HG02798 (cell line): ENCODE measurements around the gene SGF29.
"Not testable (repeated sequence)": the region's sequence is repeated elsewhere in the genome, so short reads cannot be mapped to it uniquely, and the experiment has no call there.

Source experiments
- ATAC-seq: cut with Tn5 transposase; IDR thresholded peaks from one replicate; pipeline ENCODE4 v1.9.1; 2021; ENCODE audit warnings: mild to moderate bottlenecking; ENCODE audit not compliant: unreplicated experiment, poor library complexity

SGF29 gene

DNA sequence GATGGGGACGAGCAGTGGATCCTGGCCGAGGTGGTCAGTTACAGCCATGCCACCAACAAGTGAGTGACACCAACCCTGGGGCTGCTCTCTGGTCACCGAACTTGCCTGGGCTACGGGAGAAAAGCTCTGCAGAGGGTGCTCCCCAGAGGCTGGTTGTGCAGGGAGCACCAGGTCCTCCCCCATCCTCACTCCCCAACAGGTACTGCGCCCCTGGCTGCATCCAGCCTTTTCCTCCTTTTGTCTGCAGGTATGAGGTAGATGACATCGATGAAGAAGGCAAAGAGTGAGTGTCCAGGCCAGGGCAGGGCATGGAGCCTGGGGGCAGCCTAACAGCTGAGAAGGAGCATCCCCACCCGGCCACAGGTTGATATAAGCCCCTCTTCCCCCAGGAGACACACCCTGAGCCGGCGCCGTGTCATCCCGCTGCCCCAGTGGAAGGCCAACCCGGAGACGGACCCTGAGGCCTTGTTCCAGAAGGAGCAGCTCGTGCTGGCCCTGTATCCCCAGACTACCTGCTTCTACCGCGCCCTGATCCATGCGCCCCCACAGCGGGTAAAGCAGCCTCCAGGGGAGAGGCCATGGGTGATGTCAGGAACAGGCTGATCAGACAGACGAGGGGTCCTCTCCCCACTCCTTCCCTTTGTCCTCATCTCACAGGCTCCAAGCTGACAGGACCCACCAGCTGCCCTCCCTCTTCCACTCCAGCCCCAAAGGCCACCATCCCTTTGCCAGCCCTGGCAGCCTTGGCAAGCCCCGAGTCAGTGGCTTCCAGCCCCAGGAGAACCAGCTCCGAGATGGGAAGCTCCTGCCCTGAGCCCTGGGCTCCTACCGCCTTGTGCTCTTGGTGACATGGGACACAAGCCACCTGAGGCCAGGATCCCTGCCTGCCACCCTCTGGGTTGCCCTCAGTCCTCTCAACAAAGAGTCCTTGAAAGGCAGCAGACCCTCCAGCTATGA lies 36.9 kb downstream of the SGF29 start:
- no peak for ATAC-seq

DNA sequence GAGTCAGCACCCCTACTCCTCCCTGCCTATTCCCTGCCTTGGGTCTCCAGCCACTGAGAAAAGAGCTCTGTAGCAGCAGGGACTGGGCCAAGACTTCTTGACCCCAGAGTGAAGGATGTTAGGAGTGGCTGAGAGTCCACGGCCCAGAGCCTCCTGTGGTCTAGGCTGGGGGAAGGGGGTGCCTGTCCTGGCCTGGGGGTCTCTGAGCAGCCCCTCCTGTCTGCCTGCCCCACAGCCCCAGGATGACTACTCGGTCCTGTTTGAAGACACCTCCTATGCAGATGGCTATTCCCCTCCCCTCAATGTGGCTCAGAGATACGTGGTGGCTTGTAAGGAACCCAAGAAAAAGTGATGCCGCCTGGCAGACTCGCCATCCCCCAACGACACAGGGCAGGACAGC lies 37.6 kb downstream of the SGF29 start:
- no peak for ATAC-seq

DNA sequence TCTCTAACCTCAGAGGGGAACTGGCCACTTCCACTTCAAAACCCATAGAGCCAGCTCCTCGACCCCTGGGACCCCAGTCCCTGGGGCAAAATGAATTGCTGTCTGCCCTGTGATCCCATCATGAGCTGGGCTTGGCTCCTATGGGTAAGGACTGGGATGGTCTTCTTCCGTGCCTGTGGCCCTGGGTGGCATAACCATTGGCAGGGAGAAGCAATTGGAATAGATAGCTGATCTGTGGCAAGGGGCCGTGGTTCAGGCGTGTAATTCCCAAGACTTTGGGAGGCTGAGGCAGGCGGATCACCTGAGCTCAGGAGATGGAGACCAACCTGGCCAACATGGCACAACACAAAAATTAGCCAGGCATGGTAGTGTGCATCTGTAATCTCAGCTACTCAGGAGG lies 38.8 kb downstream of the SGF29 start:
- no peak for ATAC-seq

DNA sequence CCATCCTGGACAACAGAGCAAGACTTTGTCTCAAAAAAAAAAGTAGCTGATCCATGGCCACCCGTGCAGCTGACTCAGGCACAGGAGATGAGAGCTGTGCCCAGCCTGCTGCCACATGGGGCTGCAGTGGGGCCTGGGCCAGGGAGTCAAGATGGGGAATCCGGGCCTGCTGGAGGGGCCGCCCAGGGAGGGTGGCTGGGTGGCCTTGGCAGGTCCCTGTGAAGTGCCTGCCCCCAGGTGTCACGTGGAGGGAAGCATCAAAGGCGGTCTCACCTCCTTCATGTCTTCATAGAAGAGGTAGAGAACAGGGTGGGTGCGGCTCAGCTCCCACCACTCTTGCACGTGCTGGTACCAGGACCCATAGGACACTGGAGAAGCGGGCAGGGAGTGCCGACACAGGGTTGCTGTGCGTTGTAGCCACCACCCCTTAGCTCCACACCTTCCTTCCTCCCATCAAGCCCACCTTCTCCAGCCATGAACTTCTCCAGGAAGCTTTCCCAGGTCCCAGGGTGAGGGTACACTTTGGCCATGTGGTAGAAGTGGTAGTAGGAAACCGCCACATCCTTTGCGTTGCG lies 39.3 kb downstream of the SGF29 start:
- no peak for ATAC-seq

DNA sequence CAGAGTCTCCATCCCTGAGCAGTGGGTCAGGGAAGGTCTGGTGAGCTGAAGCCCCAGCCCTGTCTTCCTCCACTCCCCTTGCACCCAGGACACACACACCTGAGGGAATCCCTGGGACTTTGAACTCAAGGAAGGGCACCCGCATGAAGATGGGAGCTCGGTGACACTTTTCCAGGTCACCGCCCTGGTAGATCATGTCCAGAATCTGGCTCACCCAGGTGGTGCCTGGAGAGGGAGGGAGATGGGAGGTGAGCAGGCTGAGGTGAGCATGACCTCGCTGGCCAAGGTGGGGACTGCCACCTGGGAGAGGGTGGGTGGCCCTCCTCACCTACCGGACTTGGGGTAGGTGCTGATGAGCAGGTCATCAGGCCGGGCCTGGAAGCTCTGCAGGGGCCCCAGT lies 41.7 kb downstream of the SGF29 start:
- not testable (repeated sequence) for ATAC-seq

DNA sequence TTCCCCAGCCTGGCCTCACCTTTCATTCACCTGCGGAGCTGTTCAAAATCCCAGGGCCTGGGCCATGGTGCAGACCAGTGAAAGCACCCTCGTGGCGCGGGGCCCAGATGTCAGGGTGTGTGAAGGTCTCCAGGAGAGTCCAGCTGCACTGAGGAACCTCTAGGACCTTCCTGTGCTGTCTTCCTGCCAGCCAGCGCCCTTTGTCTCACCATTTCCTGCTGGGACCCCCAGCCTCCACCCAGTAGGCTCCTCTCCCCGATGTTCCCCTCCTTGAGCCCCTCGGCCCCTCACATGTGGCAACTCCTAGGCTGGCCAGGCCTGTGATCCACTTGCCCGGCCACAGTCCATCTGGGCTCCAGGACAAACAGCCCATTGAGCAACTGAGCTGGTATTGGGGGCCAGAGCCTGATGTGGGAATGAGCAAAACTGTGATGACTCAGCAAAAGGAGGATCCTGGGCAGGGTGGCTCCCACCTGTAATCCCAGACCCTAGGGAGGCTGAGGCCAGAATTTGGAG lies 42.5 kb downstream of the SGF29 start:
- ATAC-seq, result no peak

DNA sequence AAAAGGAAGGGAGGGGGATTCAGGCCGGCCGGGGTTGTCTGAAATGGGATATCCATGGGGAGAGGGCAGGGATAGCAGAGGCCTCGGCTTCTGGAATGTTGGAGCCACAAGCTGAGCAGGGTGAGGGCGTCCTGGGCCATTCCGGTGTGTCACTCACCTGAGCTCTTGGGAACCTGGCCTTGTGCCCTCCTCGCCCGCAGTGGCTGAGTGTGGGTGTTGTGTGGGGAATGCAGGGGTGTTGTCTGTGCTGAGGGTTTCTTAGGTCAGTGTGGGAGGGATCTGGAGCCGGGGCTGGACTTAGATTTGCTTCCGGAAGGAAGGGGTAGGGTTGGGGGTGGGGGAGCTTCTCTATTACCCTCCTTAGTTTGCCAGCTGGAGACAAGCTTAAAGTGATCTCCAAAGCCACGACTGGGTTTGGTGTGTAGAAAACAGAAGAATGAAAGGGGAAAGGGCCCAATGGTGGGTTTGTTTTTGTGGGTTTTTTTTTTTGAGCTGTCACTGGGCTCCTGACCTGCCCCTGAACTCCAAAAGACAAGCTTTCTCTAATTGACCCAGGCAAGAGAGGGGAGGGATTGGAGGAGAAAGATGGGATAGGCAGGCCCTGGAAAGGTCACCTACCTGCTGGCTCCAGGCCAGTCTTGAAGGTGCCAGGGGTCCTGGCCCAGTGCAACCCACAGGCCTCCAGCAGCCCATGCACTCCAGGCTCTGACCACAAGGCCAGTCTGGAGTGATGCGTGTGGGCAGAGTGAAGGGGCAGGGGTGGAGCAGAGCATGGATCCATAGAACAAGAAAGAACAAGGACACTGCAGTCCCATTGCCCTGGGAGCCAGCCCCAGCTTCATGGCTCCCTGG lies 43.3 kb downstream of the SGF29 start, which contains the start of gene SULT1A2:
SULT1A2 (minus strand) TSS at position 211 of the 852 bp plus-strand sequence. CDS start 1,120 bp downstream, outside the sequence.
- ATAC-seq, result no peak

DNA sequence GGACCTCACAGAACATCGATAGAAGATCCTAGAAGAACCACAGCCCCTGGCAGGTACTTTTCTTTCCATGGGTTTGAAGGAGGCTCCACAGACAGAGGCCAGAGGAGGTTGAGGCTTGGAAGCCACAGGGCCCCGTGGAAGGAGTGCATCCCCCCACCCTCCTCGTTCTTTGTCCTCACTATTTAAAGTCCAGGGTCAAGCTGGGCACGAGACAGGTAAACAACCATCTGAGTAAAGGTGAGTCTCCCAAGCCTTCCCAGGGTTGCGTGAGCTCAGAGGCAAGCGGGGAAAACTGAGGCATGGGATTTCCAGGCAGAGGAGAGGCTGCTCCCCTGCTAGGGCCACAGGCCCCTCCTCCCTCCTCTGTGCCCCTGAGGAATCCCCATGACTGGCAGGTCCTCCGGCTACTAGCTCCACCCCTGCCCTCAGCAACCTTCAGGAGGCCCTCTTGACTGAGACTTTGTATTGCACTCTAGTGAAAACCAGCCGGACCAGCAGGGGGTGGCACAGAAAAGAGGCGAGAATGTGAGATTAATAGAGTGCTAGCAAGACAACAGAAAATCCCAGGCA lies 44.1 kb downstream of the SGF29 start:
- ATAC-seq, result no peak

DNA sequence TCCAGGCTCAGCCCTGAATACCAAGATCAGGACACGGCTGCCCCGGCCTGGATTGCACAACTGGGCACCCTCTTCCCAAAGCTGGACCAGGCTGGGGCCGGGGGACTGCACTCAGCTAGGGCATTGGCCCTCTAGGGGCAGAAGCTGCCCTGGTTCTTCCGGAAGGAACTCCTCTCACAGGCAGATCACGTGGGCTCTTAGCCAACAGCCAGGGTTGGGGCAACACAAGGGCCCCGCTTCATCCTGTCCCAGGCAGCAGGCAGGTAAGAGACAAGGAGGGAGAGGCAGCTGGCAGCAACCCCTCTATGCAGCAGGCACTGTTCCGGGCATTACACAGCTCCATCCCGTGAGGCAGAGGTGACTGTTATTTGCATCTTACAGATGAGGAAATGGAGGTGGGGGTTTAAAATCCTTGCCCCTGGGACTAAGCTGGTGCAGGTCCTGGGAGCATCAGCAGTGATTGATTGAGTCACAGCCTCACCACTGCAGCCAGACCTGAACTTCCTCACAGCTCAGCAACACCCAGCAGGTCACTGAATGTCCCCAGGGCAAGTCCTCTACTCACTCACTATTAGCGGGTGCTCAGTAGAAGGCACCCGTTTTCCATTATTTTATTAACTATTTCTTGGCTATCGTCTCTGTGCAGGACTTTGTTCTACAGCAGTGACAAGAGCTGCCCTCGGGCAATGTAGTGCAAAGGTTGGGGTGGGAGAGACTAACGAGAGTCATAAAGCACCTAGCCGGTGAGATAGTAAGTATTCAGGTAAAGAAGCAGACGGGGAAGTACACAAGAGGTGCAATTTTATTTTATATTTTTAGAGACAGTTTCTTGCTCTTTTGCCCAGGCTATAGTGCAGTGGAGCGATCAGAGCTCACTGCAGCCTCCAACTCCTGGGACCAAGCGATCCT lies 45.9 kb downstream of the SGF29 start:
- not testable (repeated sequence) for ATAC-seq

DNA sequence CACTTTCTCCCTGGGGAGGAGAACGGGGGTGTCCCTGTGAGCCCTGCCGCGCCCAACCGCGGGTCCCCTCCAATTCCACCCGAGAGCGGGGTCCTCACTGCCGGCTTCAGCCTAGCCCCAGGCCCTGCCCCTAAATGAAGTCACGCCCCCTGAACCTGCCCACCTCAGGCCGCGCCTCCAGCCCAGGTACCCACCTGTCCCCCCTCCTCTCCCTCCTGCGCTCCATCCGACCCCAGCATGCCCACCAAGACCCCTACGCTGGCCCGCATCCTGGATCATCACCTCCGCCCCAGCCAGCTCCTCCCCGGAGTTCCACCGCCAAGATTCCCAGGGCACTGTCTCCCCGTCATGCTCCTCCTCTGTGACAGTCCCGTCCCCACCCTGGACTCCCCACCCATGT lies 47.2 kb downstream of the SGF29 start:
- not testable (repeated sequence) for ATAC-seq

DNA sequence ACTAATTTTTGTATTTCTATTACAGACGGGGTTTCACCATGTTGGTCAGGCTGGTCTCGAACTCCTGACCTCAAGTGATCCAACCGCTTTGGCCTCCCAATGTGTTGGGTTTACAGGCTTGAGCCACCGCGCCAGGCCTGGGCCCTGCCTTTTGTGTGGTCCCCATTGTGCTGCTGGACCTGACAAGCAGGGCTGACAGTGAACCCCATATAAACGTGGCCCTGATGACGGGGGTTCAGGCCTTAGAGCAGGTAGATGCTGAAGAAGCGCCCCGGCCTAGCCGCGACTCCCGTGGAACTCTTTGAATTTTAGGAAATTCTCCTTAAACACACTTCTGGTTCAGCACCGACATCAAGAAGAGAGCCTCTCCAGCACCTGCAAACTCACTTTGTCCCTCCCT lies 47.9 kb downstream of the SGF29 start:
- not testable (repeated sequence) for ATAC-seq

DNA sequence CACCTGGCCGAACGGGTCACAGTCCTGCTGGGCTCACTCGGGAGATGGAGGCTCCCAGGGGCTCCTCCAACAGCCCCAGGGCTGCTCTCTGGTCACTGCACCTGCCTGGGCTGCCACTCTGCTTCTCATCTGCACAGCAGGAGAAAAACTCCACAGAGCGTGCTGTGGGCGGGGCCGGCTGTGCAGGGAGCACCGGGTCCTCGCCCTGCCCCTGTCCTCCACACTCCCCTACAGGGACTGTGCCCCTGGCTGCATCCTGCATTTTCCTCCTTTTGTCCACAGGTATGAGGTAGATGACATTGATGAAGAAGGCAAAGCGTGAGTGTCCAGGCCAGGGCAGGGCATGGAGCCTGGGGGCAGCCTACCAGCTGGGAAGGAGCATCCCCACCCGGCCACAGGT lies 48.3 kb downstream of the SGF29 start:
- not testable (repeated sequence) for ATAC-seq

DNA sequence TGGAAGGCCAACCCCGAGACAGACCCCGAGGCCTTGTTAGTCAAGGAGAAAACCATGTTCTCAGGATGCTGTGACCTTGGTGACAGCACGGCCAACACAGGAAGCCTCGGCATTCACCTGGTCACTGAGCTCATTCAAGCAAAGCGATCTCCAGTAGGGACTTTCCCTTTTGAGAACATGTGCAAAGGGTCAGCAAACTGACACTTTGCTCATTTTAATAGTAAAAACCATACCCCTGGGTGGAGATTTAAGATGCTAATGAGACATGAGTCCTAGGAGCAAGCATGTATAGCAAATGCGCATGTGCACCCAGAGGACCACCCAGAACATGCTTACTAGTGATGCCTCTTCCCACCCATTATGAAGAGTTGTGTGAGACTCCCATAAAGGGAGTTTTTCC lies 48.8 kb downstream of the SGF29 start:
- no peak for ATAC-seq

DNA sequence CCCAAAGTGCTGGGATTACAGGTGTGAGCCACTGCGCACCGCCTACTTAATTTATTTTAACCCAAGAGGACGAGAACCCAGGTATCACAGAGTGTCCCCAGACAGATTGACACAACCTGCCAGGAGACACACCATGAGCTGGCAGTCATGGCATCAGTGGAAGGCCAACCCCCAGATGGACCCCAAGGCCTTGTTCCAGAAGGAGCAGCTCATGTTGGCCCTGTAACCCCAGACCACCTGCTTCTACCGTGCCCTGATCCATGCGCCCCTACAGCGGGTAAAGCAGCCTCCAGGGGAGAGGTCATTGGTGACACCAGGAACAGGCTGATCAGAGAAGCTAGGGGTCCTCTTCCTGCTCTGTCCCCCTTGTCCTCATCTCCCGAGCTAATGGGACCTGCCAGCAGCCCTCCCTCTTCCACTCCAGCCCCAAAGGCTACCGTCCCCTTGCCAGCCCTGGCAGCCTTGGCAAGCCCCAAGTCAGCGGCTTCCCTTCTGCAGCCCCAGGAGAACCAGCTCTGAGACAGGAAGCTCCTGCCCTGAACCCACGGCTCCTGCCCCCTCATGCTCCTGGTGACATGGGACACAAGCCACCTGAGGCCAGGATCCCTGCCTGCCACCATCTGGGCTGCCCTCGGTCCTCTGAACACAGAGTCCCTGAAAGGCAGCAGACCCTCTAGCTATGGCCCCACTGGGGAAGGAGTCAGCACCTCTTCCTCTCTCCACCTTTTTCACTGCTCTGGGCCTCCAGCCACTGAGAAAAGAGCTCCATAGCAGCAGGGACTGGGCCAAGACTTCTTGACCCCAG lies 49.9 kb downstream of the SGF29 start:
- no peak for ATAC-seq

DNA sequence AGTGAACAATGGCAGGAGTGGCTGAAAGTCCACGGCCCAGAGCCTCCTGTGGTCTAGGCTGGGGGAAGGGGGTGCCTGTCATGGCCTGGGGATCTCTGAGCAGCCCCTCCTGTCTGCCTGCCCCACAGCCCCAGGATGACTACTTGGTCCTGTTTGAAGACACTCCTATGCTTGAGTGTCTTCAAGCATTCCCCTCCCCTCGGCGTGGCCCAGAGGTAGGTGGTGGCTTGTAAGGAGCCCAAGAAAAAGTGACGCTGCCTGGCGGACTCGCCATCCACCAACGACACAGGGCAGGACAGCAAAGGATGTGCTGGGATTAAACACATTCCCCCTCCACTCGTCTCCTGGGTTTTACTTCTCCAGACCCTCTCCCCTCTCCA lies 50.5 kb downstream of the SGF29 start:
- ATAC-seq, result no peak

DNA sequence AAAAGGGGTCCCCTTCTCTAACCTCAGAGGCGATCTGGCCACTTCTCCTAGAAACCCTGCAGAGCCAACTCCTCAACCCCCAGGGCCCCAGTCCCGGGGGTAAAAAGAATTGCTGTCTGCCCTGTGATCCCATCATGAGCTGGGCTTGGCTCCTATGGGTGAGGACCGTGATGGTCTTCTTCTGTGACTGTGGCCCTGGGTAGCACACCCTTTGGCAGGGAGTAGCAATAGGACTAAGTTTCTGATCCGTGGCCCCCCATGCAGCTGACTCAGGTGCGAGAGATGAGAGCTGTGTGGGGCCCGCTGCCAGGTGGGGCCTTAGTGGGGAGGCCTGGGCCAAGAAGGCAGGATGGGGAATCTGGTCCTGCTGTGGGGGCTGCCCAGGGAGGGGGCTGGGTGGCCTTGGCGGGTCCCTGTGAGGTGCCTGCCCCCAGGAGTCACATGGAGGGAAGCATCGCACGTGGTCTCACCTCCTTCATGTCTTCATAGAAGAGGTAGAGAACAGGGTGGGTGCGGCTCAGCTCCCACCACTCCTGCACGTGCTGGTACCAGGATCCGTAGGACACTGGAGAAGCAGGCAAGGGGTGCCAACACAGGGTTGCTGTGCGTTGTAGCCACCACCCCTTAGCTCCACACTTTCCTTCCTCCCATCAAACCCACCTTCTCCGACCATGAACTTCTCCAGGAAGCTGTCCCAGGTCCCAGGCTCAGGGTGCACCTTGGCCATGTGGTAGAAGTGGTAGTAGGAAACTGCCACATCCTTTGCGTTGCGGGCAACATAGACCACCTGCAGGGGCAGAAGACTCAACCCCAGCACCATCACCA lies 52.8 kb downstream of the SGF29 start:
- no peak for ATAC-seq

DNA sequence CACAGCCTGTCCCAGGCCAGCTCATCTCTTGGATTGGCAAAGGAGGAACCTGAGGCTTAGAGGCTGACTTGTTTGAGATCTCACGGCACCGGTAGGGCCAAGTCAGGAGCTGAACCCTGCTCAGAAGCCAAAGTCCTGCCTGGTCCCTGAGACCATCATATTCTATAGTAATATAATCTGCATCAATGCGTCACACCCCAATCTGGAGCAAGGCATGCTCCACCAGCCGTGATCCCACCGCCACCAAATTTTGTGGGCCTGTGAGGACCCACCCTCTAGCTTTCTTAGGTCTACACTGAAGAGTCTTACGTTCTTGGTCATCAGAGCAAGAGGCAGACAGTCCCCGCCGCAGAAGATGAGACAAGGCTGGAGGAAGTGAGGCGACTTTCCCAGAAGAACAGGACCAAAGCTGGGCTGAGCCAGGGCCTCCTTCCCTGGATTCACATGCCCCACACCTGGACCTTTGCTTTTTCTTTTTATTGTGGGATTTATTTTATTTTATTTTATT lies 53.5 kb downstream of the SGF29 start:
- ATAC-seq, result no peak
